GM12892 (cell line): ENCODE measurements around the gene ALKBH6.

Experiments used
- DNase-seq: peaks from one replicate; pipeline ENCODE4 v3.0.0; 2011; ENCODE audit not compliant: insufficient read length
- FAIRE-seq: peaks from 2 replicates; lab custom pipeline; 2011; peaks lifted over from hg19 to GRCh38; lab: Jason Lieb, UNC
- POLR2A ChIP-seq: IDR thresholded peaks from 2 replicates; pipeline ENCODE4 v1.6.1; 2011; ENCODE audit warnings: low read depth, low read length, control low read depth
- POLR2AphosphoS5 ChIP-seq: IDR thresholded peaks from 2 replicates; pipeline ENCODE4 v1.6.1; 2011; ENCODE audit warnings: low read depth, low read length, control low read depth
- TAF1 ChIP-seq: IDR thresholded peaks from 2 replicates; pipeline ENCODE4 v1.6.1; 2011; ENCODE audit warnings: low read depth, mild to moderate bottlenecking, control low read depth, low read length, borderline replicate concordance

Gene ALKBH6

GRCh38 chr19:35963514-35963913 lies 50.5 kb downstream of the ALKBH6 start:
- no peak for DNase-seq
- no peak for FAIRE-seq
- TF ChIP-seq TAF1: no peak
- TF ChIP-seq POLR2AphosphoS5: no peak
- TF ChIP-seq POLR2A: no peak

DNA sequence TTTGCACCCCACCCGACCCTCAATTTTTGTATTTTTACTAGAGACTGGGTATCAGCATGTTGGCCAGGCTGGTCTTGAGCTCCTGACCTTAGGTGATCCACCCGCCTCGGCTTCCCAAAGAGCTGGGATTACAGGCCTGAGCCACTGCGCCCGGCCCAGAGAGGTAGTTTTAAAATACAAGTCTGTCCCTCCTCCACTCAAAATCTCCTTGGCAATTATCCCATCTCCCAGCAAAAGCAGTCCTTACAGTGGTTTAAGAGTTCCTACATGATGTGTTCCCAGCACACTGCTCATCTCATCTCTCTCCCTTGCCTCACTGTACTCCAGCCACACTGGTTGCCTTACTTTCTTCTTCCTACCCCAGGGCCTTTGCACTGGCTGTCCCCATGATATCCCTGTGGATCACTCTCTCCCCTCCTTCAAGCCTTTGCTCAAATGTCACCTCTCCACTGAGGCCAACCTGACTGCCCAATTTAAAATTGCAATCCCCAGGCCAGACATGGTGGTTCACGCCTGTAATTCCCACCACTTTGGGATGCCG lies 53.5 kb downstream of the ALKBH6 start:
- TF ChIP-seq TAF1 (no peak), POLR2AphosphoS5 (no peak), POLR2A (no peak)
- no peak for FAIRE-seq
- DNase-seq: no peak

DNA sequence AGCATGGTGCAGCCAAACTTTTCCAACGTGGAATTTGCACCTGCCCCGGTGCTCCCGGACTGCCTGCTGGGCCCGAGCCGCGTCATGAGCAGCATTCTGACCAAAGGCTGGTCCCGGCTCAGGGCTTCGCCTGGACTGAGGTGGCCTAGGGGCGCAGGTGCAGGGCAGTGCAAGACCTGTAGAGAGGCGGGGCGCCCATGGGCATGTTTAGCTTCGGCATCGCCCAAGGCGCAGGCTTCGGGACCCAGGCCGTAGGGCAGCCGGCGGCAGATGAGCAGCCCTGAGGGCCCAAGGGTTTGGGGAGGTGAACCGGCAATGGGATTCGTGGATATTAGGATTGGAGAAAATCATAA lies 54.1 kb downstream of the ALKBH6 start:
- DNase-seq: no peak
- no peak for FAIRE-seq
- TF ChIP-seq TAF1 (no peak), POLR2A (no peak), POLR2AphosphoS5 (no peak)
